ENCODE measurements around the gene PRKAR1B.
"Not testable (repeated sequence)": the region's sequence is repeated elsewhere in the genome, so short reads cannot be mapped to it uniquely, and the experiment has no call there.

The PRKAR1B gene

DNA sequence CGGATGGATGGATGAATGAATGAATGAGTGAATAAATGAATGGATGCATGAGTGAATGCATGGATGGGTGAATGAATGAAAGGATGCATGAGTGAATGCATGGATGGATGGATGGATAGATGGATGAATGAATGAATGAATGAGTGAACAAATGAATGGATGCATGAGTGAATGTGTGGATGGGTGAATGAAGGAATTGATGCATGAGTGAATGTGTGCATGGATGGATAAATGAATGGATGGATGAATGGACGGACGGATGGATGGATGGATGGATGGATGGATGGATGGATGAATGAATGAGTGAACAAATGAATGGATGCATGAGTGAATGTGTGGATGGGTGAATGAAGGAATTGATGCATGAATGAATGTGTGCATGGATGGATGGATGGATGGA lies 70.1 kb downstream of the PRKAR1B start:
- POLR2A ChIA-PET; H3K27ac ChIP-seq (ENCODE audit: extremely low read depth, low read depth, low read length); H3K36me3 ChIP-seq (ENCODE audit: control insufficient read depth in 2 of 2, insufficient read depth in 1 of 2, low read length in 2 of 2); H3K4me3 ChIP-seq (ENCODE audit: low read depth, low read length); CTCF ChIA-PET; H3K4me1 ChIP-seq (ENCODE audit: control insufficient read depth, insufficient read depth, low read length); H3K9me3 ChIP-seq (ENCODE audit: control insufficient read depth, insufficient read depth, low read depth, low read length): not testable (repeated sequence)
- TF ChIP-seq, protein P1, sequence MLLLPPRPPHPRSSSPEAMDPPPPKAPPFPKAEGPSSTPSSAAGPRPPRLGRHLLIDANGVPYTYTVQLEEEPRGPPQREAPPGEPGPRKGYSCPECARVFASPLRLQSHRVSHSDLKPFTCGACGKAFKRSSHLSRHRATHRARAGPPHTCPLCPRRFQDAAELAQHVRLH (tag by site-specific recombination; IDR thresholded peaks at IDR 0.05): 0 out of 2 replicates have a peak, but pooled peaks have one; percentile 33
- TF ChIP-seq ZBTB17 (tag by site-specific recombination; IDR thresholded peaks at IDR 0.05): peak; percentile 70; the same call in 1 of the 2 replicates
- TF ChIP-seq ZNF24 (tag by site-specific recombination; IDR thresholded peaks at IDR 0.05): peak; percentile 94
- peak; percentile 95 for TF ChIP-seq ZNF366 (tag by site-specific recombination; conservative IDR thresholded peaks at IDR 0.05)

DNA sequence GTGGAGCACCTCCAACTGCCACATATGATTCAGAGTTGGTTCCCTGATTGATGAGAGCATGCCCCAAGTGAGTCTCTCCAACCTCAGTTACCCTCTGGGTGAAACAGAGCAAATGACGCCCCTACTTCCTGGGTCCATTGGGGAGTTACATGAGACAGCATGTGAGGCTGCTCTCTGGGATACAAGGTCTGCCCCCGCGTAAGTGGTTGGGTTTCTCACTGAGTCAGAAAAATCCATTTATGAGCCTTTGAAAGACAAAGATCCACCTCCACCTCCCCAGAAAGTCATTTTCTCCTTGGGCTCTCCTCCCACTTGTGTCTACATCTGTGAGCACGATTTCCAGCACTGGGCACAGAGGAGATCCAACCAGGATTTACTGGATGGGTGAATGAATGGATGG lies 71.3 kb downstream of the PRKAR1B start:
- POLR2A ChIA-PET: no interaction called here

DNA sequence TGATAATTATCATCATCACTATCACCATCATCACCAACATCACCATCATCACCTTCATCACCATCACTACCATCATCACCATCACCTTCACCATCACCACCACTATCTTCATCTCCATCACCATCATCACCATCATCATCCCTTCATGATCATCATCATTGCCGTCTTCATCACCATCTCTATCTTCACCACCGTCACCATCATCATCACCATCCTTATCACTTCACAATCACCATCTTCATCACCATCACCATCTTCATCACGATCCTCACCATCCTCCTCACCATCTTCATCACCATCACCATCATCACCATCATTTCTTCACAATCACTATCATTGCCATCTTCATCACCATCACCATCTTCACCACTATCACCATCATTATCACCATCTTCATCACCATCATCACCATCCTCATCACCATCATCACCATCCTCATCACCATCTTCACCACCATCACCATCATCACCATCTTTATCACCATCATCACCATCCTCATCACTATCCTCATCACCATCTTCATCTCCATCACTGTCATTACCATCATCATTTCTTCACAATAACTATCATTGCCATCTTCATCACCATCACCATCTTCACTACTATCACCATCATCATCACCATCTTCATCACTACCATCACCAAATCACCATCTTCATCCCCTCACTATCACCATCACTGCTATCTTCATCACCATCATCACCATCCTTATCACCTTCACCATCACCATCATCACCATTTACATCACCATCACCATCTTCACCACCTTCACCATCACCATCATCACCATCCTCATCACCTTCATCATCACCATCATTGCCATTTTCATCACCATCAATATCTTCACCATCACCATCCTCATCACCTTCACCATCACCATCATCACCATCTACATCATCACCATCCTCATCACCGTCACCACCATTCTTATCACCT lies 73.0 kb downstream of the PRKAR1B start:
- Histone ChIP-seq H3K27ac (ENCODE audit: extremely low read depth, low read depth, low read length) (no peak overlapping the region), H3K4me1 (ENCODE audit: control insufficient read depth, insufficient read depth, low read length) (no peaks in the 10 kb centered on the region), H3K4me3 (ENCODE audit: low read depth, low read length) (no peak overlapping the region), H3K36me3 (ENCODE audit: control insufficient read depth in 2 of 2, insufficient read depth in 1 of 2, low read length in 2 of 2) (no peaks in the 10 kb centered on the region; a peak in 1 of 3 replicates), H3K9me3 (ENCODE audit: control insufficient read depth, insufficient read depth, low read depth, low read length) (no peaks in the 10 kb centered on the region)
- ChIA-PET CTCF (no interaction called here), POLR2A (no interaction called here)
- TF ChIP-seq ZNF10 (tag by site-specific recombination; IDR thresholded peaks at IDR 0.05) (no peak; the same call in 1 of the 2 replicates), SALL2 (tag by site-specific recombination; IDR thresholded peaks at IDR 0.05; ENCODE audit: borderline replicate concordance) (0 out of 2 replicates have a peak, but pooled peaks have one; percentile 46), ZEB2 (tag by site-specific recombination; IDR thresholded peaks at IDR 0.05) (no peak), ZNF202 (tag by site-specific recombination; IDR thresholded peaks at IDR 0.05; ENCODE audit: borderline replicate concordance) (peak; percentile 15; the same call in 1 of the 2 replicates), KLF8 (tag by site-specific recombination; IDR thresholded peaks at IDR 0.05) (no peak), ZNF629 (tag by site-specific recombination; IDR thresholded peaks at IDR 0.05) (no peak), ZNF837 (tag by site-specific recombination; IDR thresholded peaks at IDR 0.05) (no peak; the same call in 1 of the 2 replicates), ZNF24 (tag by site-specific recombination; IDR thresholded peaks at IDR 0.05) (no peak)
- TF ChIP-seq, protein P2, sequence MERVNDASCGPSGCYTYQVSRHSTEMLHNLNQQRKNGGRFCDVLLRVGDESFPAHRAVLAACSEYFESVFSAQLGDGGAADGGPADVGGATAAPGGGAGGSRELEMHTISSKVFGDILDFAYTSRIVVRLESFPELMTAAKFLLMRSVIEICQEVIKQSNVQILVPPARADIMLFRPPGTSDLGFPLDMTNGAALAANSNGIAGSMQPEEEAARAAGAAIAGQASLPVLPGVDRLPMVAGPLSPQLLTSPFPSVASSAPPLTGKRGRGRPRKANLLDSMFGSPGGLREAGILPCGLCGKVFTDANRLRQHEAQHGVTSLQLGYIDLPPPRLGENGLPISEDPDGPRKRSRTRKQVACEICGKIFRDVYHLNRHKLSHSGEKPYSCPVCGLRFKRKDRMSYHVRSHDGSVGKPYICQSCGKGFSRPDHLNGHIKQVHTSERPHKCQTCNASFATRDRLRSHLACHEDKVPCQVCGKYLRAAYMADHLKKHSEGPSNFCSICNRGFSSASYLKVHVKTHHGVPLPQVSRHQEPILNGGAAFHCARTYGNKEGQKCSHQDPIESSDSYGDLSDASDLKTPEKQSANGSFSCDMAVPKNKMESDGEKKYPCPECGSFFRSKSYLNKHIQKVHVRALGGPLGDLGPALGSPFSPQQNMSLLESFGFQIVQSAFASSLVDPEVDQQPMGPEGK (tag by site-specific recombination; IDR thresholded peaks at IDR 0.05): peak; percentile 11; the same call in 1 of the 2 replicates
- TF ChIP-seq, protein P3, sequence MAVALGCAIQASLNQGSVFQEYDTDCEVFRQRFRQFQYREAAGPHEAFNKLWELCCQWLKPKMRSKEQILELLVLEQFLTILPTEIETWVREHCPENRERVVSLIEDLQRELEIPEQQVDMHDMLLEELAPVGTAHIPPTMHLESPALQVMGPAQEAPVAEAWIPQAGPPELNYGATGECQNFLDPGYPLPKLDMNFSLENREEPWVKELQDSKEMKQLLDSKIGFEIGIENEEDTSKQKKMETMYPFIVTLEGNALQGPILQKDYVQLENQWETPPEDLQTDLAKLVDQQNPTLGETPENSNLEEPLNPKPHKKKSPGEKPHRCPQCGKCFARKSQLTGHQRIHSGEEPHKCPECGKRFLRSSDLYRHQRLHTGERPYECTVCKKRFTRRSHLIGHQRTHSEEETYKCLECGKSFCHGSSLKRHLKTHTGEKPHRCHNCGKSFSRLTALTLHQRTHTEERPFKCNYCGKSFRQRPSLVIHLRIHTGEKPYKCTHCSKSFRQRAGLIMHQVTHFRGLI (tag by site-specific recombination; IDR thresholded peaks at IDR 0.05): no peak

More for the DNA sequence above, 71.3 kb downstream of the PRKAR1B start:
- Histone ChIP-seq H3K4me1 (ENCODE audit: control insufficient read depth, insufficient read depth, low read length) (no peaks in the 10 kb centered on the region), H3K36me3 (ENCODE audit: control insufficient read depth in 2 of 2, insufficient read depth in 1 of 2, low read length in 2 of 2) (no peaks in the 10 kb centered on the region; a peak in 1 of 3 replicates), H3K4me3 (ENCODE audit: low read depth, low read length) (no peak overlapping the region), H3K9me3 (ENCODE audit: control insufficient read depth, insufficient read depth, low read depth, low read length) (no peaks in the 10 kb centered on the region), H3K27ac (ENCODE audit: extremely low read depth, low read depth, low read length) (no peak overlapping the region)
- CTCF ChIA-PET: no interaction called here
- no peak for TF ChIP-seq GLIS1 (tag by site-specific recombination; IDR thresholded peaks at IDR 0.05)
- TF ChIP-seq ZNF555 (tag by site-specific recombination; conservative IDR thresholded peaks at IDR 0.05): no peak
- TF ChIP-seq ZNF146 (tag by site-specific recombination; IDR thresholded peaks at IDR 0.05): no peak
- TF ChIP-seq, protein P4, sequence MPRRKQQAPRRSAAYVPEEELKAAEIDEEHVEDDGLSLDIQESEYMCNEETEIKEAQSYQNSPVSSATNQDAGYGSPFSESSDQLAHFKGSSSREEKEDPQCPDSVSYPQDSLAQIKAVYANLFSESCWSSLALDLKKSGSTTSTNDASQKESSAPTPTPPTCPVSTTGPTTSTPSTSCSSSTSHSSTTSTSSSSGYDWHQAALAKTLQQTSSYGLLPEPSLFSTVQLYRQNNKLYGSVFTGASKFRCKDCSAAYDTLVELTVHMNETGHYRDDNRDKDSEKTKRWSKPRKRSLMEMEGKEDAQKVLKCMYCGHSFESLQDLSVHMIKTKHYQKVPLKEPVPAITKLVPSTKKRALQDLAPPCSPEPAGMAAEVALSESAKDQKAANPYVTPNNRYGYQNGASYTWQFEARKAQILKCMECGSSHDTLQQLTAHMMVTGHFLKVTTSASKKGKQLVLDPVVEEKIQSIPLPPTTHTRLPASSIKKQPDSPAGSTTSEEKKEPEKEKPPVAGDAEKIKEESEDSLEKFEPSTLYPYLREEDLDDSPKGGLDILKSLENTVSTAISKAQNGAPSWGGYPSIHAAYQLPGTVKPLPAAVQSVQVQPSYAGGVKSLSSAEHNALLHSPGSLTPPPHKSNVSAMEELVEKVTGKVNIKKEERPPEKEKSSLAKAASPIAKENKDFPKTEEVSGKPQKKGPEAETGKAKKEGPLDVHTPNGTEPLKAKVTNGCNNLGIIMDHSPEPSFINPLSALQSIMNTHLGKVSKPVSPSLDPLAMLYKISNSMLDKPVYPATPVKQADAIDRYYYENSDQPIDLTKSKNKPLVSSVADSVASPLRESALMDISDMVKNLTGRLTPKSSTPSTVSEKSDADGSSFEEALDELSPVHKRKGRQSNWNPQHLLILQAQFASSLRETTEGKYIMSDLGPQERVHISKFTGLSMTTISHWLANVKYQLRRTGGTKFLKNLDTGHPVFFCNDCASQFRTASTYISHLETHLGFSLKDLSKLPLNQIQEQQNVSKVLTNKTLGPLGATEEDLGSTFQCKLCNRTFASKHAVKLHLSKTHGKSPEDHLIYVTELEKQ (tag by site-specific recombination; IDR thresholded peaks at IDR 0.05; ENCODE audit: borderline replicate concordance): no peak
- TF ChIP-seq ZSCAN23 (tag by site-specific recombination; IDR thresholded peaks at IDR 0.05): no peak
- TF ChIP-seq, protein P5, sequence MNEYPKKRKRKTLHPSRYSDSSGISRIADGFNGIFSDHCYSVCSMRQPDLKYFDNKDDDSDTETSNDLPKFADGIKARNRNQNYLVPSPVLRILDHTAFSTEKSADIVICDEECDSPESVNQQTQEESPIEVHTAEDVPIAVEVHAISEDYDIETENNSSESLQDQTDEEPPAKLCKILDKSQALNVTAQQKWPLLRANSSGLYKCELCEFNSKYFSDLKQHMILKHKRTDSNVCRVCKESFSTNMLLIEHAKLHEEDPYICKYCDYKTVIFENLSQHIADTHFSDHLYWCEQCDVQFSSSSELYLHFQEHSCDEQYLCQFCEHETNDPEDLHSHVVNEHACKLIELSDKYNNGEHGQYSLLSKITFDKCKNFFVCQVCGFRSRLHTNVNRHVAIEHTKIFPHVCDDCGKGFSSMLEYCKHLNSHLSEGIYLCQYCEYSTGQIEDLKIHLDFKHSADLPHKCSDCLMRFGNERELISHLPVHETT (tag by site-specific recombination; IDR thresholded peaks at IDR 0.05): no peak
- no peak for TF ChIP-seq GLIS2 (tag by site-specific recombination; IDR thresholded peaks at IDR 0.05)
